HCT116 (cell line): ENCODE results near the gene SNX4. TPM values are rescaled to one million over a fixed set of nuclear protein-coding genes. Genes with fewer than 3 reads are reported as not detected.

ENCODE experiments used
- ATAC-seq: fragments of 200-7000 bp; cut with Tn5 transposase; 2 replicates; pipeline ENCODE4 v1.9.1; 2020; ENCODE audit warnings: mild to moderate bottlenecking, moderate library complexity
- BruUV-seq: library from RNA; stranded (reverse); fragments of 400-500 nt; replicated peaks from 2 replicates; lab custom pipeline; 2021; lab: Mats Ljungman, UMichigan
- CTCF ChIA-PET: fragments of 300-600 bp; sonication (Branson Sonifier 250); formaldehyde crosslinking; loops from one replicate; lab custom pipeline; 2021; ENCODE audit warnings: antibody characterized with exemption; lab: Charles Lee
- POLR2A ChIA-PET: fragments of 300-600, 350-600 bp; sonication (Branson Sonifier 250); formaldehyde crosslinking; loops from one replicate; lab custom pipeline; 2021; ENCODE audit warnings: antibody characterized with exemption; lab: Charles Lee
- RAD21 ChIA-PET, 2 experiments: fragments of 300-600 bp; sonication (Branson Sonifier 250); formaldehyde crosslinking; loops; one replicate each; lab custom pipeline; 2023; ENCODE audit warnings: low total read pairs in 2 of 2; ENCODE audit not compliant: uncharacterized antibody in 2 of 2, unreplicated experiment in 2 of 2, low non-redundant PET in 1 of 2; lab: Charles Lee
- DNase-seq: peaks from one replicate; pipeline ENCODE4 v3.0.0-alpha.2; 2010; ENCODE audit warnings: low read depth, low spot score
- H2AFZ ChIP-seq: fragments of 200-600 bp; shearing (Covaris generic), sonication (generic); 2 replicates; pipeline ENCODE4 v1.6.1; 2017; ENCODE audit warnings: low read depth, mixed run types, mixed read lengths, antibody characterized with exemption, low read length; ENCODE audit not compliant: poor library complexity, severe bottlenecking
- H3K27ac ChIP-seq: 2 replicates; pipeline ENCODE4 v1.5.1; 2012; ENCODE audit warnings: low read depth, low read length
- H3K27me3 ChIP-seq: fragments of 200-600 bp; sonication (generic); 2 replicates; pipeline ENCODE4 v1.6.1; 2016; ENCODE audit warnings: mixed run types, low read length, mixed read lengths; ENCODE audit not compliant: insufficient read depth
- H3K36me3 ChIP-seq, 2 experiments: fragments of 200-500 bp in 1 of 2; fragments of 200-600 bp in 1 of 2; sonication (Bioruptor generic) in 1 of 2; sonication (generic) in 1 of 2; 2 replicates each; pipeline versions ENCODE4 v1.5.1 to v1.6.1; 2014 to 2016; ENCODE audit warnings: low read length in 2 of 2, inconsistent platforms in 1 of 2, mixed read lengths in 1 of 2, mixed run types in 1 of 2; ENCODE audit not compliant: insufficient read depth in 2 of 2, control insufficient read depth in 1 of 2
- H3K4me1 ChIP-seq, 2 experiments: fragments of 200-600 bp in 1 of 2; sonication (generic) in 1 of 2; 2 replicates each; pipeline versions ENCODE4 v1.5.1 to v1.6.1; 2012 to 2017; ENCODE audit warnings: low read length in 2 of 2, inconsistent platforms in 1 of 2, mild to moderate bottlenecking in 1 of 2, mixed read lengths in 1 of 2, mixed run types in 1 of 2, moderate library complexity in 1 of 2; ENCODE audit not compliant: insufficient read depth in 2 of 2, control insufficient read depth in 1 of 2
- H3K4me2 ChIP-seq: fragments of 200-600 bp; sonication (generic); 2 replicates; pipeline ENCODE4 v1.6.1; 2017; ENCODE audit warnings: mixed run types, low read length, mixed read lengths
- H3K4me3 ChIP-seq, 2 experiments: fragments of 200-600 bp in 1 of 2; sonication (generic) in 1 of 2; replicated peaks in 1 of 2; 2 replicates each; pipeline ENCODE4 v1.5.1; 2011 to 2016; ENCODE audit warnings: low read length in 2 of 2, control low read depth in 1 of 2, low read depth in 1 of 2, mild to moderate bottlenecking in 1 of 2, mixed read lengths in 1 of 2, mixed run types in 1 of 2
- H3K79me2 ChIP-seq: fragments of 200-600 bp; sonication (generic); 2 replicates; pipeline ENCODE4 v1.6.1; 2017; ENCODE audit warnings: mild to moderate bottlenecking, mixed run types, low read length, moderate library complexity, mixed read lengths; ENCODE audit not compliant: insufficient read depth
- H3K9ac ChIP-seq: fragments of 200-600 bp; sonication (generic); 2 replicates; pipeline ENCODE4 v1.6.1; 2016; ENCODE audit warnings: low read length, mixed read lengths
- H3K9me2 ChIP-seq: fragments of 200-600 bp; sonication (generic), shearing (Covaris generic); 2 replicates; pipeline ENCODE4 v1.6.1; 2017; ENCODE audit warnings: mixed run types, mild to moderate bottlenecking, moderate library complexity; ENCODE audit not compliant: insufficient read depth
- H3K9me3 ChIP-seq, 2 experiments: fragments of 200-500 bp in 1 of 2; fragments of 200-600 bp in 1 of 2; sonication (Bioruptor generic) in 1 of 2; sonication (generic) in 1 of 2; 2 replicates each; pipeline ENCODE4 v1.6.1; 2014 to 2017; ENCODE audit warnings: low read length in 2 of 2, mixed read lengths in 2 of 2, inconsistent platforms in 1 of 2, low read depth in 1 of 2, mild to moderate bottlenecking in 1 of 2, mixed run types in 1 of 2, moderate library complexity in 1 of 2; ENCODE audit not compliant: control insufficient read depth in 1 of 2, insufficient read depth in 1 of 2
- H4K20me1 ChIP-seq: fragments of 200-600 bp; sonication (generic), shearing (Covaris generic); 2 replicates; pipeline ENCODE4 v1.6.1; 2017; ENCODE audit warnings: mixed run types, mild to moderate bottlenecking, moderate library complexity; ENCODE audit not compliant: insufficient read depth
- CEBPB ChIP-seq: IDR thresholded peaks from 2 replicates; pipeline ENCODE4 v1.6.1; 2012; ENCODE audit warnings: low read depth
- CTCF ChIP-seq, 3 experiments: fragments of 200-600 bp in 1 of 3; sonication (generic) in 1 of 3; IDR thresholded peaks in 2 of 3; conservative IDR thresholded peaks in 1 of 3; 2 replicates each; pipeline ENCODE4 v1.5.1; 2012 to 2017; ENCODE audit warnings: low read depth in 2 of 3, low read length in 2 of 3, antibody characterized with exemption in 1 of 3, borderline replicate concordance in 1 of 3, control low read depth in 1 of 3, mild to moderate bottlenecking in 1 of 3, mixed read lengths in 1 of 3, mixed run types in 1 of 3, moderate library complexity in 1 of 3; ENCODE audit not compliant: insufficient read depth in 1 of 3
- ELF1 ChIP-seq: IDR thresholded peaks from 2 replicates; pipeline ENCODE4 v1.6.1; 2012; ENCODE audit warnings: low read depth, borderline replicate concordance
- EZH2 ChIP-seq: fragments of 200-600 bp; sonication (generic); IDR thresholded peaks from 2 replicates; pipeline ENCODE4 v1.6.1; 2017; ENCODE audit warnings: antibody characterized with exemption, mixed run types
- FOSL1 ChIP-seq: IDR thresholded peaks from 2 replicates; pipeline ENCODE4 v1.6.1; 2012; ENCODE audit warnings: low read depth
- MAX ChIP-seq: IDR thresholded peaks from 2 replicates; pipeline ENCODE4 v1.6.1; 2012
- POLR2A ChIP-seq: IDR thresholded peaks from 2 replicates; pipeline ENCODE4 v1.7.0; 2011; ENCODE audit warnings: borderline replicate concordance; ENCODE audit not compliant: insufficient read depth, insufficient read length; ENCODE audit errors: extremely low read depth
- POLR2AphosphoS5 ChIP-seq: IDR thresholded peaks from 2 replicates; pipeline ENCODE4 v1.6.1; 2011; ENCODE audit warnings: mild to moderate bottlenecking, low read depth, low read length, moderate library complexity
- SP1 ChIP-seq: IDR thresholded peaks from 2 replicates; pipeline ENCODE4 v1.6.1; 2012; ENCODE audit warnings: low read depth
- SRF ChIP-seq: IDR thresholded peaks from 2 replicates; pipeline ENCODE4 v1.6.1; 2012; ENCODE audit warnings: low read depth
- TCF7L2 ChIP-seq: IDR thresholded peaks from 2 replicates; pipeline ENCODE4 v1.7.0; 2011; ENCODE audit warnings: borderline replicate concordance, inconsistent platforms; ENCODE audit not compliant: insufficient read depth, insufficient read length; ENCODE audit errors: extremely low read depth
- YY1 ChIP-seq: IDR thresholded peaks from 2 replicates; pipeline ENCODE4 v1.6.1; 2011; ENCODE audit warnings: low read length, low read depth, moderate library complexity, mild to moderate bottlenecking; ENCODE audit not compliant: insufficient replicate concordance; ENCODE audit errors: extremely low read depth
- ZFX ChIP-seq: fragments of 450-650 bp; IDR thresholded peaks from 2 replicates; pipeline ENCODE4 v1.6.1; 2017
- intact Hi-C: fragments of 100-400 bp; cut with micrococcal nuclease; formaldehyde crosslinking; loops from 2 replicates; pipeline ENCODE4 v1.10.0; 2022
- total RNA-seq: library from RNA; stranded (reverse); gene quantifications from one replicate; pipeline ENCODE4 v1.2.1, GENCODE V29; 2021; ENCODE audit not compliant: unreplicated experiment
- TF ChIP-seq, protein P1 (sequence below): IDR thresholded peaks from 2 replicates; pipeline ENCODE4 v1.6.1; 2011; ENCODE audit warnings: mild to moderate bottlenecking, low read length, moderate library complexity; ENCODE audit not compliant: insufficient replicate concordance; ENCODE audit errors: extremely low read depth
- TF ChIP-seq, protein P2 (sequence below): IDR thresholded peaks from 2 replicates; pipeline ENCODE4 v1.6.1; 2012; ENCODE audit warnings: low read depth

Gene SNX4
- total RNA-seq, 1 experiment from 2014 or later: 21.1 TPM

GRCh38 chr3:125519678-125520562 lies at the start of gene SNX4 (continued):
- TF ChIP-seq, protein P1, sequence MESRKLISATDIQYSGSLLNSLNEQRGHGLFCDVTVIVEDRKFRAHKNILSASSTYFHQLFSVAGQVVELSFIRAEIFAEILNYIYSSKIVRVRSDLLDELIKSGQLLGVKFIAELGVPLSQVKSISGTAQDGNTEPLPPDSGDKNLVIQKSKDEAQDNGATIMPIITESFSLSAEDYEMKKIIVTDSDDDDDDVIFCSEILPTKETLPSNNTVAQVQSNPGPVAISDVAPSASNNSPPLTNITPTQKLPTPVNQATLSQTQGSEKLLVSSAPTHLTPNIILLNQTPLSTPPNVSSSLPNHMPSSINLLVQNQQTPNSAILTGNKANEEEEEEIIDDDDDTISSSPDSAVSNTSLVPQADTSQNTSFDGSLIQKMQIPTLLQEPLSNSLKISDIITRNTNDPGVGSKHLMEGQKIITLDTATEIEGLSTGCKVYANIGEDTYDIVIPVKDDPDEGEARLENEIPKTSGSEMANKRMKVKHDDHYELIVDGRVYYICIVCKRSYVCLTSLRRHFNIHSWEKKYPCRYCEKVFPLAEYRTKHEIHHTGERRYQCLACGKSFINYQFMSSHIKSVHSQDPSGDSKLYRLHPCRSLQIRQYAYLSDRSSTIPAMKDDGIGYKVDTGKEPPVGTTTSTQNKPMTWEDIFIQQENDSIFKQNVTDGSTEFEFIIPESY: no peak
- TF ChIP-seq POLR2AphosphoS5 (peak; percentile 67), YY1 (peak; percentile 71), TCF7L2 (peak; percentile 33)

DNA sequence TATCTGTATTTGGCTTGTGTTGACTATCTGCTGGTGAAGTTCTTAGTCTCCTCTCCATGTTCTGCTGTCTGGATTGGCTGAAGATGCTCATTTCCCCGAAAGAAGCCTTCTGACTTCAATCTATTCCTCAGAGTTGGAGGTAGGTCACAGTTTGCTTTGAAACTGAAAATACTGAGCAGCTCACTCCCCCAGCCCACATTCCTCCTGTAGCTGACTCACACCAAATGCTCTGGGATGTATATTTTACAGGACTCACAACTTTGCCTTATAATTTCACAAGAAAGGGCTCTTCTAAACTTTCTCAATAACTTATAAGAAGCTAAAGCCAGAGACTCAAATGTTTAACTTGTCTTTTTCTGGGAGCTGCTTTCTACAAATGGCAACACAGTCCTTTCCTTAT lies 36.3 kb upstream of the SNX4 start:
- TF ChIP-seq CTCF (IDR thresholded peaks at IDR 0.05 in 2 of 3, conservative IDR thresholded peaks at IDR 0.05 in 1 of 3; ENCODE audit: borderline replicate concordance in 1 of 3, insufficient read depth in 1 of 3, low read depth in 2 of 3, low read length in 2 of 3) (no peak), MAX (no peak), EZH2 (no peak), ZFX (no peak), TCF7L2 (no peak), SRF (no peak), SP1 (no peak), POLR2A (no peak), CEBPB (no peak), ELF1 (no peak), FOSL1 (no peak)
- TF ChIP-seq, protein P2, sequence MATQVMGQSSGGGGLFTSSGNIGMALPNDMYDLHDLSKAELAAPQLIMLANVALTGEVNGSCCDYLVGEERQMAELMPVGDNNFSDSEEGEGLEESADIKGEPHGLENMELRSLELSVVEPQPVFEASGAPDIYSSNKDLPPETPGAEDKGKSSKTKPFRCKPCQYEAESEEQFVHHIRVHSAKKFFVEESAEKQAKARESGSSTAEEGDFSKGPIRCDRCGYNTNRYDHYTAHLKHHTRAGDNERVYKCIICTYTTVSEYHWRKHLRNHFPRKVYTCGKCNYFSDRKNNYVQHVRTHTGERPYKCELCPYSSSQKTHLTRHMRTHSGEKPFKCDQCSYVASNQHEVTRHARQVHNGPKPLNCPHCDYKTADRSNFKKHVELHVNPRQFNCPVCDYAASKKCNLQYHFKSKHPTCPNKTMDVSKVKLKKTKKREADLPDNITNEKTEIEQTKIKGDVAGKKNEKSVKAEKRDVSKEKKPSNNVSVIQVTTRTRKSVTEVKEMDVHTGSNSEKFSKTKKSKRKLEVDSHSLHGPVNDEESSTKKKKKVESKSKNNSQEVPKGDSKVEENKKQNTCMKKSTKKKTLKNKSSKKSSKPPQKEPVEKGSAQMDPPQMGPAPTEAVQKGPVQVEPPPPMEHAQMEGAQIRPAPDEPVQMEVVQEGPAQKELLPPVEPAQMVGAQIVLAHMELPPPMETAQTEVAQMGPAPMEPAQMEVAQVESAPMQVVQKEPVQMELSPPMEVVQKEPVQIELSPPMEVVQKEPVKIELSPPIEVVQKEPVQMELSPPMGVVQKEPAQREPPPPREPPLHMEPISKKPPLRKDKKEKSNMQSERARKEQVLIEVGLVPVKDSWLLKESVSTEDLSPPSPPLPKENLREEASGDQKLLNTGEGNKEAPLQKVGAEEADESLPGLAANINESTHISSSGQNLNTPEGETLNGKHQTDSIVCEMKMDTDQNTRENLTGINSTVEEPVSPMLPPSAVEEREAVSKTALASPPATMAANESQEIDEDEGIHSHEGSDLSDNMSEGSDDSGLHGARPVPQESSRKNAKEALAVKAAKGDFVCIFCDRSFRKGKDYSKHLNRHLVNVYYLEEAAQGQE: no peak
- TF ChIP-seq, all 23 proteins: peak for 0
- Histone ChIP-seq H3K36me3 (peaks cover 3% of the 10 kb centered on the region in 2 experiments; a peak in 3 of 4 replicates), H3K4me3 (no peak overlapping the region), H3K27ac (no peak overlapping the region), H3K9me2 (no peaks in the 10 kb centered on the region), H3K27me3 (no peaks in the 10 kb centered on the region), H4K20me1 (no peaks in the 10 kb centered on the region), H3K4me2 (no peak overlapping the region), H2AFZ (no peak overlapping the region), H3K9ac (no peak overlapping the region), H3K4me1 (no peaks in the 10 kb centered on the region), H3K79me2 (no peaks in the 10 kb centered on the region), H3K9me3 (no peaks in the 10 kb centered on the region)
- ChIA-PET RAD21 (no interaction called here), POLR2A (interaction anchor here (0.9 kb wide), 1 partner anchor 40 kb away, joined by 5 read pairs; no protein-coding TSS in a partner anchor), CTCF (no interaction called here)
- intact Hi-C loops: no loop called here
- ATAC-seq (no peak), DNase-seq (no peak)
- no TSS peak for BruUV-seq
